IPS-NIHi7 (cell line): Measurements from ENCODE around the gene RNU1-4.
"Not testable (repeated sequence)": the region's sequence is repeated elsewhere in the genome, so short reads cannot be mapped to it uniquely, and the experiment has no call there.

Source experiments
- DNase-seq: peaks from one replicate; pipeline ENCODE4 v3.0.0; 2012; ENCODE audit warnings: mixed read lengths; ENCODE audit errors: extremely low spot score

RNU1-4 gene

DNA sequence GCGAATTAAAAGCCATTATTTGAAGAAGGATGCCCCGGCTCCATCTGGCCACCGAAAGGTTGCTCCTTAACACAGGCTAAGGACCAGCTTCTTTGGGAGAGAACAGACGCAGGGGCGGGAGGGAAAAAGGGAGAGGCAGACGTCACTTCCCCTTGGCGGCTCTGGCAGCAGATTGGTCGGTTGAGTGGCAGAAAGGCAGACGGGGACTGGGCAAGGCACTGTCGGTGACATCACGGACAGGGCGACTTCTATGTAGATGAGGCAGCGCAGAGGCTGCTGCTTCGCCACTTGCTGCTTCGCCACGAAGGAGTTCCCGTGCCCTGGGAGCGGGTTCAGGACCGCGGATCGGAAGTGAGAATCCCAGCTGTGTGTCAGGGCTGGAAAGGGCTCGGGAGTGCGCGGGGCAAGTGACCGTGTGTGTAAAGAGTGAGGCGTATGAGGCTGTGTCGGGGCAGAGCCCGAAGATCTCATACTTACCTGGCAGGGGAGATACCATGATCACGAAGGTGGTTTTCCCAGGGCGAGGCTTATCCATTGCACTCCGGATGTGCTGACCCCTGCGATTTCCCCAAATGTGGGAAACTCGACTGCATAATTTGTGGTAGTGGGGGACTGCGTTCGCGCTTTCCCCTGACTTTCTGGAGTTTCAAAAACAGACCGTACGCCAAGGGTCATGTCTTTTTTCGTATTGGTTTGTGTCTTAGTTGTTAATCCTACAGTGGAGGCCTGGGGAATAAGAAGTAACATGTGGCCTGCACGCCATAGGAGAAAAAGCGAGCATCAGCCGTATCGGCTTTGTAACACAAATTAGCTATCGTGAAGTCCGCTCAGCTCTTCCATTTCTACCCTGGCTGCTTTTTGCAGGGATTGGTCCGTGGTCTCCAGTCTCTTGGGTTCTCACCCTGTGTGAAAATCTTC, at the start of gene RNU1-4:
RNU1-4 (plus strand) TSS at position 470 of the 918 bp plus-strand sequence.
- DNase-seq: not testable (repeated sequence)

DNA sequence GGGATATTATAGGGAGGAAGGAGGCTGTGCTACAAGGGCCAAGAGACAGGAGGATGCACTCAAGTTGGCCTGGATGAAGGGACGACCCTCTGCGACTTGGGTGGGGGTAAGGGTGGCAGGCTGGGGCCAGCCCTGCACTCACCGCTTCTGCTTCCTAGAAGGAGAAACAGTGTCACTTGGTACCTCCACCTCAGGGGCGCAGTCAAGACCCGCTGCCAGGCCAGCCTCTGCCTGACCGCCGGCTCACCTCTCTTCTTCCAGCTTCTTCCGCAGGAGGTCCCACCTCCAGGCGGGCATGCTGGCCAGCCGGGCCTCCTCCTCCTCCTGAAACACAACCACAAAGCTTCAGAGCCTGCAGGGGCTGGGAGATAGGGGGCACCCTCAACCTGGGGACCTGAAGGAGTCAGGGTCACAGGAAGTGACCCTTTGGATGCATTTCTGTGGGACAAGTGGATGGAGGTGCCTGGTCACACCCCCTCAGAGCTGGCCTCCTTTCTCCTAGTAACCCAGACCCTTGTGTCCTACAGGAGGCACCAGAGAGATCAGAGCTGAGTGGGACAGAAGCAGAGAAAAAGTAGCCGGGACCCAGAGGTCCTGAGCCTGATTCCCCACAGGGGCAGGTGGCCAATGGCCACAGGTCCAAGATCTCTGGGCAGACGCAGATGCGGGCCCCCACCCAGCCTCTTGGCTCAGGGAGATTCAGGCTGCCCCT, 49.2 kb upstream of the RNU1-4 start:
- DNase-seq: not testable (repeated sequence)

DNA sequence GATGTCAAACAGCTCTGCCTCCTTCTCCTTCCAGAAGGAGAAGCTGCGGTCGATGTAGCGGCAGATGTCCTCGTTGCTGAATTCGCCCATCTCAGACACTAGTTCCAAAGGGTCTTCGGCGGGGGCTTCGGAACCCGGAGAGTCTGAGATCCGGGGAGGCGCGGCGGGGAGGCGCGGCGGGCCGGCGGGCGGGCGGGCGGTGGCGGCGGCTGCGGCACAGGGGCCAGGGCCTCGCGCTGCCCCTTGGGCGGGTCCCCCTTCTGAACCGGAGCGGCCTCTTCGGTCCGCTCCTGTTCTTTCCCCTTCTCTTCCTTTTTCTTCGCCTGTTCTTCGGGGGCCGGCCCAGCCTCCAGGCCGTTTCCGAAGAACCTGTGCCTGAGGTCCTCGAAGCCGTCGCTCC, 48.0 kb upstream of the RNU1-4 start:
- not testable (repeated sequence) for DNase-seq

DNA sequence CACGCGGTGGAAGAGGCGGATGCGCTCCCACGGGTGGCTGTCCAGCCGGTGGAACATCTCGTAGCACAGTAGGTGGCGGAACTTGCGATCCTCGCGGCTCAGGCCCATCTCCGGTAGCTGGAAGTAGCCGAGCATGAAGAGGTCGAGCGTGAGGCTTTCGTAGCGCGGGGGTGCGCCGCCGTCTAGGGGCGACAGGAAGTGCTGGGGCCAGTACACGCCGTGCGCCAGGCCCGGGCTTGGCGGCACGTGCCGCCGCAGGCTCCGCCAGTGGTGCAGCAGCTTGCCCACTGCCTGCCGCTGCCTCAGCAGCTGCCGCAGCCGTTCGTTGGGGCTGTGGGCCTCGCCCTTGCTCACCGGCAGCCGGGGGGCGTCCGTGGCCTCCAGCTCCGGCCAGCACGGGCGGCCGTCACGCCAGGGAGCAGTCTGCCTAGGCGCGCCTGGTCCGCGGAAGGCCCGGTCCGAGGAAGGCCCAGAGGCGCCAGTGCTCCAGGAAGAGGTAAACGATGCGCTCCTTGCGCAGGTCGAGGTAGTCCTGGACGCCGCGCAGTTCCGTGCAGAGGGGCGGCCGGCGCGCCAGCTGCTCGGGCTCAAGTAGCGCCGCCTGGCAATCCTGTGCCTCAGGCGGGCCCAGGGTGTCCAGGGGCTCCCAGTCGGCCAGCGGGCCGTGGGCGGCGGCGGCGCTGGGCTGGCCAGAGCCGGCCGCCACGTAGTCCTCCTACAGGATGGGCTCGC, 47.4 kb upstream of the RNU1-4 start:
- not testable (repeated sequence) for DNase-seq

DNA sequence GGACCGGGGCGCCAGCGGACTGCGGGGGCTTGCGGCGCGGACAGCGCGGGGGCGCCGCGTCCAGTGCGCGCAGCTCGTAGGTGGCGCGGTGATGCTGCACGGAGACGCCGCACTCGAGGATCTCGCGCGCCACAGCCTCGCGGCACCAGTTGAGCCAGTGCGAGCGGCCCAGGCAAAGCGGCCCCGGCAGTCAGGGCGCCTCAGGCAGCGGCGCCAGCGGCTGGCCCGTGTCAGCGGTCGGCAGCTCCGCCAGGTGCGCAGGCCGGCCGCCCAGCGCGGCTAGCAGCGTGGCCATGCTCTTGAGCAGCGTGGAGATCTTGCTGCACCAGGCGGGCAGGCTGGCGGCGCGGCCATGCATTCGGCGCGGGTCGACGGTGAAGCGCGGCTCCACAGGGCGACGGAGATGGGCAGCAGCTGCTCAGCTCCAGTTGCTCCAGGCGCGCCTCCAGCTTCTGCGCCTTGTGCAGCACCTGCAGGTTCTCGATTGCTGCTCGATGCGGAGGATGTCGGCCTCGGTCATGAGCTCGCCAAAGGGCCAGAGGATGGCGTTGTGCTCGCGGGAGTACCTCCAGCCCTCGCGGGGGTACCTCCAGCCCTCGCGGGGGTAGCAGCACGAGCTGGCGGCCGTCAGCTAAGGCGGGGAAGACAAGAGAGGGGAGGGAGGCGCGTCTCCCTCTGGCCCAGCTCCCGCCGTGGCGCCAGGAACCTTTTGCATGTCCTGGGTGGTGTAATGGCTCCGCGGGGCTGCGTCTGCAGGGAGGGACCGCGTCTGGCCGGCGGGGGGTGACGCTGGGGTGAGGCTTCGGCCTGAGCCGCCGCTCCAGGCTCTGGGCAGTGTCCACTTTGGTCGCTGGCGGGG, 46.6 kb upstream of the RNU1-4 start:
- not testable (repeated sequence) for DNase-seq

DNA sequence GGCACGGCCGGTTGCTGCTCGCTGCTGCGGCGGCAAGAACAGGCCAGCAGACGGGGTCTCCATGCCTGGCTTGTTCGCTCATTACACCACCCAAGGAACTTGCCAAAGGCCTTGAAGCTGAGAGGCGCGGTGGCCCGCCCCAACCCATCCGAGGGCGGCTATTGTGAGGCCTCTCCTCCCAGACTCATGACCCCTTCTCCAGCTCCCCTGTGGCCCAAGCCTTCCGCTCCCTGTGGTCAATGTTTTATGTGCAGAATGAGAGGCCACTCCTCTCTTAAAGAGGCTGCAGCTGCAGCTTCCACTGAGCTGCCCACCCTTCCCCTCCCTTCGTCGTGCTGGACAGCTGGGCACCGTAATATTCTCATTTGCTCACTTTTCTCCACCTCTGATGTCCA, 46.0 kb upstream of the RNU1-4 start:
- DNase-seq: not testable (repeated sequence)

DNA sequence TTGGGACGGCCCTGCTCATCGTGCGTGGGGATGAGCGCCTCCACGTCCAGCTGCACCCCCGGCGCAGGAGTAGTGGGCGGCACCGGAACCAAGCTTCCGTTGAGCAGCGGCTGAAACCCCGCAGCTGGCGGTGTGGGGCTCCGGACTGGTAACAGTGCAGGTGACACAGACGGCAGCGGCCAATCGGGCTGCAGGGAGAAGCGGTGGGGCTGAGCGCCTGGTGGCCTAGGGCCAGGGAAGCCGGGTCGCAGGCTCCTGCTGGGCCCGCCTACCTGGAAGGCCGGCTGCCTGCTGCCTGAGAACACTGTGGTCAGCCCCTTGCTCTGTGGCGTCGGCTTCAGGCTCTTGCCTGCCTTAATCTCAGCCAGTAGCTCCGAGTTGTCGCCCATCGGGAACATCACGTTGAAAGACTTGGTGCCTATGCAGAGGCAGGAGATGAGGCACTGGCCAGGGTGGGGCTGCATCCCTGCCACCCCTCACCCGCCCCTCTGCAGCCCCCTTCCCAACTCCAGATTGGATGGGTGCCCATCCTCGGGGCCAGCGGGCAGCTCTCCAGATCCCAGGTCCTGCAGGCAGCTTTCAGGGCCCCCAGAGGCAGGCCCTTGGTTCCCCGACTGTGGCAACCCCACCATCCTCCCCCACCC, 43.7 kb upstream of the RNU1-4 start:
- DNase-seq: not testable (repeated sequence)

DNA sequence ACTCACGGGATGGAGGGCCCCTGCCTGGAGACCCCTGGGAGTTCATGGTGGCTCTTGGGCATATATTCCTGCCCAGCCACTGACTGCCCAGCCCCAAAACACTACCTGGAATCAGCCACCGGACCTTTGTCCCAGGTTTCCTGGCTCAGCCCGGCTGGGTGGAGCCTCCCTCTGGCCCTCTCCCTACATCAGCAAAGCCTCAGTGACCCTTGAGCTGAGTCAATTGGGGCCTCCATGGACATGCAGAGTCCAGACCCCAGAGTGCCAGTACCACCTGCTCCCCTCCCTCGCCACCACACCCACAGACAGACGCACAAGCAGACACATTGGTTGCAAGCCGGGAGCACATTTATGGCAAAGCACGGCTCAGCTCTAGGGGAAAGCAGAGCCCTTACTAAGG, 43.2 kb upstream of the RNU1-4 start:
- not testable (repeated sequence) for DNase-seq

DNA sequence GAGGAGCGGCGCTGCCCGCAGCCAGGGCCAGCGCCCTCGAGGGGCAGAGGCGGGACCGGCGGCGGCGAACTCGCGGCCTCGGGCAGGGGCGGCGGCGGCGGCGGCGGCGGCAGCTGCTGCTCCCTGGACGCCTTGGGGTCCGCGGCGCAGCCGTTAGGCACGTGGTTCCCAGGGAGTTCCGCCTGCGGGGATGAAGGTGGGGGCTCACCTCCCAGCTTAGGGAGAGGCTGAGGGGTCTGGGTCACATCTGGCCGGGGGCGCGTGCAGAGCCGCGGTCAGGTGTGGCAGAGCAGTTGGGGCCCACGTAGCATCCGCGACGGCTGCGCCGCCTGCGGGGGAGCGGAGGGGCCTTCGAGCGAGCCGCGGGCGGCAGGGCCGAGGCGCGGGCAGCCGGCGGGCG, 40.9 kb upstream of the RNU1-4 start:
- not testable (repeated sequence) for DNase-seq

DNA sequence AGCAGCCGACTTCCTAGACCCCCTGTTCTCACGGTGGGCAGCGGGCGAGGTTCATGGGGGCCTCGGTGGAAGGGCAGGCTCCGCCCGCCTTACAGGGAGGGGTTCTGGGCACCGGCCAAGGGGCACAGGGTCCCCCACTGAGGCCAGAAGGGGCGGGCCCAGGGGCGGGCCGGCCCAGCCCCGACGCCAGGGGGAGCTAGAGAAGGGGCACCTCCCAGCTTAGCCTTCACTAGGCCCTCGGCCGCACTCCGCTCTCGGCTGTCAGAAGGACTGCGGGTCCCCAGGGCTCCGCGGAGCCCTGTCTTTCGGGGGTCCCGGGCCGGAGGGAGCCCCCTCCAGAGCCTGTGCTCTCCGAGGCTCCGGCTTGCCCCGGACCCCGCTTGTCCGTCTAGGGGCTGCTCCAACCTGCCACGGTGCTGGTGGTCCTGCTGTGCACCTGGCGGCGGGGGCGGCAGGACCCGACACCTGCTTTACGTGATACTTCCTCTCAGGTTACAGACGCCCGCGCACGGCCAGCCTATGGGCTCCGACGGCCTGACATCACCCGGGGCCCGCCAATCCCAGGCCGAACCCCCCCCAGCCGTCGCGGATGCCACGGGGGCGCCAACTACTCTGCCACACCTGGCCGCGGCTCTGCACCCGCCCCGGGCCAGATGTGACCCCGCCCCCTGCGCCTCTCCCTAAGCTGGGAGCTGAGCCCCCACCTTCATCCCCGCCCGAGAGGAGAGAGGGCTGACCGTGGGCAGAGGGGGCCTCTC, 40.0 kb upstream of the RNU1-4 start:
- not testable (repeated sequence) for DNase-seq

DNA sequence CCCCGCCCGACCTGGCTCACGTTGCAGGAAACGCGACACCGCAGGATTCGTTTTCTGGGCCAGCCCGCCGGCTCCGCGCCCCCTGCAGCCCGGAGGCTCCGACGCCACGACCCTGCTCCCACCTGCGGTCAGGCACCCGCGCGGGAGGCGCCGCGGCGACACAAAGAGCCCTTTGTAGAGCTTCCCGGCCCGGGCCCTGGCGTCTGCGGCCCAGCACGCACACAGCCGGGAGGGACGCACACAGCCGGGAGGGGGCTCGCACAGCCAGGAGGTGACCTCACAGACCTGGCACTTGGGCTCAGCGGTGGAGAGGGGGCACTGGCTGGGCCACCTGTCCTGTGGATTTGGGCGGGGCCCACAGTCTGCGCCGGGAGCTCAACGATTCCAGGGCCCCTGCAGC, 39.1 kb upstream of the RNU1-4 start:
- not testable (repeated sequence) for DNase-seq

DNA sequence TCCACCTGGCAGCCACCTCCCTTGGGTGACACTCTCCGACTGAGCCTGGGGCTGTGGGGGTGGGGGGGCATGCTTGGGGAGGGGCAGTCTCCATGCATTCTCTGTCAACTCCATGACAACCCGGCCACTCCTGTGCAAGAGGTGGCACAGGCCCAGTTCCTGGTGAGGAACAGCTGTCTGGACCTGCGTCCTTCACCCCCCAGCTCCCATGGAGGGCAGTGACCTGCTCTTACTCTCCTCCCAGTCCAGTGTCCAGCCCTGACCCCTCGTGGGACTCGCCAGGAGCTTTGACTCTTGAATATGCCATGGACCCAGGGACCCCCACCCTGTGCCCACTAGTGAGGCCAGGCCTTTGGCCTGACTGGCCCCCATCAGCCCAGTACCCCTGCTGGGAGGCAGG, 38.0 kb upstream of the RNU1-4 start:
- DNase-seq: not testable (repeated sequence)

DNA sequence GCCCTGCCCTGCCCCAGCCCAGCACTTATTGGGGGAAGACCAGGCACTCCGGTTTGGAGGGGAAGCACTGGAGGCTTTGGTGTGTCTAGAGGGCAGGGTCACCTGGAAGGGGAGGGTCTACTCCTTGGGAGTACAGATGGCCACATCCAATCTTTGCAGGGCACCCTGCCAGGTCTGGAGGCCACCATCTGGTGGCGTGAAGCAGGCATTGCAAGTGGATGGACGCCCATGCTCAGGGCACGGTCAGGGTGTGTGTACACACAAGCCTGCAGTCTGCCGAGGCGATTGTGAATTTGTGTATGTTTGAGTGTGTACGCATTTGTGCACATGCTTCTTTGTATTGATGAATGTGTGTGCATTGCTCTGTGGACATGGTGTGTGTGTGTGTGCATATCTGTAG, 37.2 kb upstream of the RNU1-4 start:
- DNase-seq: not testable (repeated sequence)

DNA sequence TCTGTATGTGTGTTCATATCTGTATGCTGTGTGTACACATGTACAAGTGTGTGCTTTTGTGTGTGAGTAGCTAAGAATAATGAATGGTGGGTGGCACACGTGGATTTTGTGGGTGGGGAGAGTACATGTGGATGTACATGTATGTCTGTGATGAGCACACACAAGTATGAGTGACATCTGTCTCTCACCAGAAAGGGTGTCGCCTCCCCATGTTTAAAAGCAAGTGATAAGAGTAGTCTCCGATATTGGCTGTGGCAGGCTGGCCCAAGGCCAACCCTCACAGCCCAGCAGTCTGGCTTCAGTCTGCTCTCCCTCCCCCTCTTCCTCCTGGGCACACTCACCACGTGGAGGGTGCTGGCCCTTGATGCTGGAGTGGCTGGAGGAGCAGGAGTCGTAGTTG, 36.7 kb upstream of the RNU1-4 start:
- not testable (repeated sequence) for DNase-seq

DNA sequence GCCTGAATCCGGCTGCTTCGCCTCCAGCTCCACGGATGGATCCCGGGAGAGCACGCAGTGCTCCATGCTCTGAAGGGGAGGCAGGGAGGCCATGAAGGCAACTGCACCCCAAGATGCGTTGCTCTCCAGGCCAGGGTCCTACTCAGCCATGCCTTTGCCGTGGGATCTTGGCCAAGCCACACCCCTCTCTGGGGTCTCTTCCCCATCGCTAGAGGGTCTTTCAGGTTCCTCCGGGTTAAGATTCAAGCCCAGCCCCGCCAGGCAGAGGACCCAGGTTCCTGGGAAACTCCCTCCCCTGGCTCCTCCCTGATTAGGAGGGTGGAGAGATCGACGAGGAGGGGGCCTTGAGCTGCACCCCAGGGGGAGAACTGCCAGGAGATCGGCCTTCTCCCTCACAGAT, 36.2 kb upstream of the RNU1-4 start:
- not testable (repeated sequence) for DNase-seq

DNA sequence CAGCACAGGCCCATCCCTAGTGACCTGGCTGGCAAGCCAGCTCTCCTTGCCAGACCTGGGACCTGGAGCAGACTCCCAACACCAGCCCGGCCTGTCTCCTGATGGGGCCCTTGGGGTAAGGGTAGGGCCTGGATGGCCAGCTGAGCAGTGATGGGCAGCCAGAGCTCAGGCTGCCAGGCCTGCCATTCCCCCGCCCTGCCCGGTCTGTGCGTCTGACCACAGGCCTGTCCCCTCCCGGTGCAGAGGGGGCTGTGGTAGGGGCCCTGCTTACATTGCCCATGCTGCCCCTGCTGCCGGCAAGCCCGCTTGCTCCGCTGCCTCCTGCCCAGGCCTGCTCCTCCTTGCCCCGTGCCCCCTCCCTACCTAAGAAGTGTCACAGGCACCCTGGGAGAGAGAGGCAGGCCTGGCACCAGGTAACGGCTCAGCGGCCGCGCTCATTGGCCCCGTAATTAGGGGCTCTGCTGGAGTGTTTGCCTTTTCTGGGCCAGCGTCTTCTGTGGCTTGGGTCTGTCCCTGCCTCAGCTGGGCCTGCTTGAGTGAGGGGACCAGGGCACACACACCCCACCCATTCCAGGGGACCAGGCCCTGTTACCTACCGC, 35.7 kb upstream of the RNU1-4 start:
- DNase-seq: not testable (repeated sequence)

DNA sequence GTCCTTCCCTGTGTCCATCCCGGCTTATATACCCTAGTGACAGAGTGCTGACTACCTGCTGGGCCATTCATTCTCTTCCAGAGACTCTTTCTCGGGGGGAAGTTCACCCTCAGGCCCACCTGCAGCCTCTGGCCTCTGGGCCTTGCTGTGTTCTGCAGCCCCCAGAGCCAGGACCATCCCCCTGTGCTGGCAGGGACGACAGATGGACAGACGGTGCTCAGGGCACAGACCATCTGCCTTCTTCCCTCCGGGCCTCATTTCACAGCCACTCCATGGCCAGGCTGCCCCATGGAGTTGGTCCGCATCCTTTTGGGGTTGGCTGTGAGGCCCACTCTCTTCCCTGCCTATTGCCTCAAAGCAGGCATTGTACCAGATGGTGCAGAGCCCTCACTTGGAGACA, 34.0 kb upstream of the RNU1-4 start:
- not testable (repeated sequence) for DNase-seq

DNA sequence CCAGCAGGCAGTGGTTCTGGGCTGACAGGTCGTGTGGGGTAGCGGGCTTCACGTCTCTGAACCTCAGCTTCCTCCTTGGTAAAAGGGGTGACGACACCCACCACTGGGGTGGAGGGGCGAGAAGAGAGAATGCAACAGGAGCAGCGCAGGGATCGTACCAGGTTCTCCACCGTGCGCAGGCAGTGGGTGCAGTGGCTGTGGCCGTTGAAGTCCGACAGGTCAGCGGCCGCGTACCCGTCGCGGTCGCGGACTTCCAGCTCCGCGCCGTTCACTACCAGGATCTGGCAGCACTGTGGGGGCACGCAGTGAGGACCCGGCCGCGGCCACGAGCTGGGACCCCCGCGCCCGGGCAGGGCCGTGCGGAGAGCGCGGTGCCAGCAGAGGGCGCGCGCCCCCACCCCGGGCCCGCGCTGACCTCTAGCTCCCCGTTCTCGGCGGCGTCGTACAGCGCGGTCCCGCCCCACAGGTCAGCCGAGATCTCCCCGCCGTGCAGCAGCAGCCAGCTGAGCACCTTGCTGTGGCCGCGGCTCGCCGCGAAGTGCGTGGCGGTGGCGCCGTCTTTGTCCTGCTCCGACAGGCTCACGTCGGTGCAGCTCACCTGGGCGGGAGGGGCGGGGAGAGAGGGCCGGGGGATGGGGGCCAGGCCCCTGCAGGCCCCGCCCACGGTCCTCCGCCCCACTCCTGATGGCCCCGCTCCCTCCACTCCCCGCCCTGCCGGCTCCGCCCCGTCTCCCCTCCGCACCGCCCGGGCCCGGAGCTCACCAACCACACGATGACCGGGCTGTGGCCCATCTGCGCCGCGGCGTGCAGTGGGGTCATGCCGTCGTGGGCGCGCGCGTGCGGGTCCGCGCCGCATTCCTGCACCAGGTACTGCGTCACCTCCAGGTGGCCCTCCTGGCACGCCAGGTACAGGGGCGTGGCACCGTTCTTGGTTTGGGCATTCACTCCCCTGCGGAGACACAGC, 32.9 kb upstream of the RNU1-4 start:
- DNase-seq: not testable (repeated sequence)
